Mammary epithelial cell (primary cell): ENCODE results near the gene PDCD6IP.

Source experiments
- EZH2 ChIP-seq: IDR thresholded peaks from 2 replicates; pipeline ENCODE4 v1.6.1; 2012; ENCODE audit warnings: low read length, inconsistent platforms, borderline replicate concordance
- TF ChIP-seq, protein P1 (sequence below), 2 donors: IDR thresholded peaks in 1 of 2; conservative IDR thresholded peaks in 1 of 2; 2 replicates each; pipeline ENCODE4 v1.5.1; 2011 to 2012; ENCODE audit warnings: inconsistent platforms in 2 of 2, low read length in 2 of 2, mild to moderate bottlenecking in 2 of 2, control low read depth in 1 of 2, low read depth in 1 of 2; ENCODE audit not compliant: insufficient read depth in 1 of 2; ENCODE audit errors: extremely low read depth in 1 of 2

DNA sequence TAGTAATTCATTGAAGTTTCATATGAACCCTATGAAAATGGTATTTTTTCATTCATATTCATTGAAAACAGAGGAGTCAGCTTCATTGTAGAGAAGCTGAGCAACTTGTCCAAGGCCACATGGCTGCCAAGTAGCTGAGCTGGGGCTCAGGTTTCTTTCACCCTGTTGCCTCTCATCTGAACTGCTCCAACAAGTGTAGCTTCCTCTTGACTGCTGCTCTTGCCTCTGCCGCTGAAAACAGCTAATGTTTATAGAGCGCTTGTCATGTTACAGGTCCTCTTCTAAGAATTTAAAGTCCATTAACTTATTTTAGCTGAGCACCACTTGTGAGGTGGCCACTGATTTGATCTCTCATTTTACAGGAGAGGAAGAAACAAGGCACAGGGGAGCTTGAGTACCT, 81.1 kb downstream of the PDCD6IP start:
- TF ChIP-seq, protein P1, sequence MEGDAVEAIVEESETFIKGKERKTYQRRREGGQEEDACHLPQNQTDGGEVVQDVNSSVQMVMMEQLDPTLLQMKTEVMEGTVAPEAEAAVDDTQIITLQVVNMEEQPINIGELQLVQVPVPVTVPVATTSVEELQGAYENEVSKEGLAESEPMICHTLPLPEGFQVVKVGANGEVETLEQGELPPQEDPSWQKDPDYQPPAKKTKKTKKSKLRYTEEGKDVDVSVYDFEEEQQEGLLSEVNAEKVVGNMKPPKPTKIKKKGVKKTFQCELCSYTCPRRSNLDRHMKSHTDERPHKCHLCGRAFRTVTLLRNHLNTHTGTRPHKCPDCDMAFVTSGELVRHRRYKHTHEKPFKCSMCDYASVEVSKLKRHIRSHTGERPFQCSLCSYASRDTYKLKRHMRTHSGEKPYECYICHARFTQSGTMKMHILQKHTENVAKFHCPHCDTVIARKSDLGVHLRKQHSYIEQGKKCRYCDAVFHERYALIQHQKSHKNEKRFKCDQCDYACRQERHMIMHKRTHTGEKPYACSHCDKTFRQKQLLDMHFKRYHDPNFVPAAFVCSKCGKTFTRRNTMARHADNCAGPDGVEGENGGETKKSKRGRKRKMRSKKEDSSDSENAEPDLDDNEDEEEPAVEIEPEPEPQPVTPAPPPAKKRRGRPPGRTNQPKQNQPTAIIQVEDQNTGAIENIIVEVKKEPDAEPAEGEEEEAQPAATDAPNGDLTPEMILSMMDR (conservative IDR thresholded peaks at IDR 0.05 in 1 of 2, IDR thresholded peaks at IDR 0.05 in 1 of 2; ENCODE audit: extremely low read depth in 1 of 2, insufficient read depth in 1 of 2, low read depth in 1 of 2, low read length in 2 of 2) = no peak
- no peak for TF ChIP-seq EZH2
